NB4 (cell line): ENCODE measurements around the gene DIAPH3.

ENCODE experiments used
- POLR2A ChIP-seq: IDR thresholded peaks from 2 replicates; pipeline ENCODE4 v1.6.1; 2011; ENCODE audit warnings: mild to moderate bottlenecking; ENCODE audit not compliant: insufficient read length; ENCODE audit errors: extremely low read depth
- TF ChIP-seq, protein P1 (sequence below): IDR thresholded peaks from one replicate; pipeline ENCODE4 v1.5.1; 2012; ENCODE audit warnings: low read depth, low read length
- TF ChIP-seq, protein P2 (sequence below): IDR thresholded peaks from 2 replicates; pipeline ENCODE4 v1.6.1; 2011; ENCODE audit warnings: low read depth, low read length

DNA sequence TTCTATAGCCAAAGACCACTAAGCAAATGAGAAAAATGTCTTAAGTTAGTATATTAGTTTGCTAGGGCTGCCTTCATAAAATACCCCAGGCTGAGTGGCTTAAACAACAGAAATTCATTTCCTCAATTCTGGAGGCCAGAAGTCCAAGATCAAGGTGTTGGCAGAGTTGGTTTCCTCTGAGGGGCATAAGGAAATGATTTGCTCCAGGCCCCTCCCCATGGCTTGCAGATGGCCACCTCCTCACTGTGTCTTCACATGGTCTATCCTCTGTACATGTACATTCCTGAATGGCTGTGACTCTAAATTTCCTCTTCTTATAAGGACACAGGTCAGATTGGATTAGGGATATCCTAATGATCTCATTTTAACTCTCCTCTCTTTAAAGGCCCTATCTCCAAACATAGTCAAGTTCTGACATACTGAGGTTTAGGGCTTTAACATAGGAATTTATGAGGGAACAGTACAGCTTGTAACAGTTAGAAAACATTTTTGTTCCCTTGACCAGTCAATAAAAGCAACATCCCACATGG lies 307.4 kb downstream of the DIAPH3 start:
- TF ChIP-seq, protein P1, sequence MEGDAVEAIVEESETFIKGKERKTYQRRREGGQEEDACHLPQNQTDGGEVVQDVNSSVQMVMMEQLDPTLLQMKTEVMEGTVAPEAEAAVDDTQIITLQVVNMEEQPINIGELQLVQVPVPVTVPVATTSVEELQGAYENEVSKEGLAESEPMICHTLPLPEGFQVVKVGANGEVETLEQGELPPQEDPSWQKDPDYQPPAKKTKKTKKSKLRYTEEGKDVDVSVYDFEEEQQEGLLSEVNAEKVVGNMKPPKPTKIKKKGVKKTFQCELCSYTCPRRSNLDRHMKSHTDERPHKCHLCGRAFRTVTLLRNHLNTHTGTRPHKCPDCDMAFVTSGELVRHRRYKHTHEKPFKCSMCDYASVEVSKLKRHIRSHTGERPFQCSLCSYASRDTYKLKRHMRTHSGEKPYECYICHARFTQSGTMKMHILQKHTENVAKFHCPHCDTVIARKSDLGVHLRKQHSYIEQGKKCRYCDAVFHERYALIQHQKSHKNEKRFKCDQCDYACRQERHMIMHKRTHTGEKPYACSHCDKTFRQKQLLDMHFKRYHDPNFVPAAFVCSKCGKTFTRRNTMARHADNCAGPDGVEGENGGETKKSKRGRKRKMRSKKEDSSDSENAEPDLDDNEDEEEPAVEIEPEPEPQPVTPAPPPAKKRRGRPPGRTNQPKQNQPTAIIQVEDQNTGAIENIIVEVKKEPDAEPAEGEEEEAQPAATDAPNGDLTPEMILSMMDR: no peak
- no peak for TF ChIP-seq POLR2A
- TF ChIP-seq, protein P2, sequence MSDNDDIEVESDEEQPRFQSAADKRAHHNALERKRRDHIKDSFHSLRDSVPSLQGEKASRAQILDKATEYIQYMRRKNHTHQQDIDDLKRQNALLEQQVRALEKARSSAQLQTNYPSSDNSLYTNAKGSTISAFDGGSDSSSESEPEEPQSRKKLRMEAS: no peak
